B cell (primary cell): ENCODE results near the gene TFAP2A.

Experiments used
- CTCF ChIP-seq: fragments of 200-600 bp; IDR thresholded peaks from one replicate; pipeline ENCODE4 v1.8.0; 2022; ENCODE audit warnings: antibody characterized with exemption, mild to moderate bottlenecking
- EZH2 ChIP-seq: IDR thresholded peaks from 2 replicates; pipeline ENCODE4 v1.6.1; 2012; ENCODE audit warnings: borderline replicate concordance, low read depth, mild to moderate bottlenecking, moderate library complexity, low read length; ENCODE audit not compliant: insufficient read depth, poor library complexity, severe bottlenecking

GRCh38 chr6:10406556-10406955 is 8.3 kb downstream of the TFAP2A start:
- TF ChIP-seq CTCF (no peak), EZH2 (no peak)
